ENCODE data around the gene CADM3. TPM values are rescaled to one million over a fixed set of nuclear protein-coding genes. Genes with fewer than 3 reads are reported as not detected.

The CADM3 gene
- total RNA-seq, 1 experiment from 2014 or later, result 10.1 TPM

Other genes with a start within 250 kb of the CADM3 start
- 0.33 and 1.7 TPM in 2 replicates for gene PYHIN1, start 240.1 kb upstream of the CADM3 start, total RNA-seq (2014; rRNA removed; shearing (Covaris generic))
- gene IFI16, start 161.7 kb upstream of the CADM3 start, total RNA-seq (2014; rRNA removed; shearing (Covaris generic)), result 31.8 and 54.0 TPM in 2 replicates
- 39.5 and 42.8 TPM in 2 replicates for gene AIM2, start 94.8 kb upstream of the CADM3 start, total RNA-seq (2014; rRNA removed; shearing (Covaris generic))
- gene ACKR1, start 33.3 kb downstream of the CADM3 start, total RNA-seq (2014; rRNA removed; shearing (Covaris generic)), result not detected in 2 replicates
- not detected in 2 replicates for gene FCER1A, start 130.7 kb downstream of the CADM3 start, total RNA-seq (2014; rRNA removed; shearing (Covaris generic))